Right lobe of liver (tissue), 4 donors: ENCODE results near the gene LACTBL1.
"Not testable (repeated sequence)": the region's sequence is repeated elsewhere in the genome, so short reads cannot be mapped to it uniquely, and the experiment has no call there.

Experiments
- POLR2A ChIP-seq: fragments of 450-650 bp; IDR thresholded peaks from one replicate; pipeline ENCODE4 v1.6.1; 2017; ENCODE audit warnings: antibody characterized with exemption, mild to moderate bottlenecking
- TF ChIP-seq, protein P1 (sequence below), 4 donors: fragments of 200-600 bp in 3 of 4; fragments of 450-650 bp in 1 of 4; IDR thresholded peaks; one replicate each; pipeline versions ENCODE4 v1.5.1 to v1.8.0; 2016 to 2022; ENCODE audit warnings: antibody characterized with exemption in 4 of 4, mild to moderate bottlenecking in 2 of 4
- donor health status: DM: no; HTN: no; CAD: no.
- donor health status: DM: no; HTN: no; CAD: no.
- donor health status: DM: no; HTN: yes; CAD: no.

DNA sequence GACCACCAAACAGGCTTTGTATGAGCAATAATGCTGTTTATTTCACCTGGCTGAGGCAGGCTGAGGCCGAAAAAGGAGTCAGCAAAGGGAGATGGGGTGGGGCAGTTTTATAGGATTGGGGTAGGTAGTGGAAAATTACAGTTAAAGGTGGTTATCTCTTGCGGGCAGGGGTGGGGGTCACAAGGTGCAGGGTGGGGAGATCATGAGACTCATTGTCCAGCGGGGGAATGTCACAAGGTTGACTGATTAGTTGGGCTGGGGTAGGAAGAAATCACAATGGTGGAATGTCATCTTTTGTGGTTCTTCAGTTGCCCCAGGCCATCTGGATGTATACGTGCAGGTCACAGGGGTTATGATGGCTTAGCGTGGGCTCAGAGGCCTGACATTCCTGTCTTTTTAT is 24.9 kb upstream of the LACTBL1 start:
- TF ChIP-seq, protein P1, sequence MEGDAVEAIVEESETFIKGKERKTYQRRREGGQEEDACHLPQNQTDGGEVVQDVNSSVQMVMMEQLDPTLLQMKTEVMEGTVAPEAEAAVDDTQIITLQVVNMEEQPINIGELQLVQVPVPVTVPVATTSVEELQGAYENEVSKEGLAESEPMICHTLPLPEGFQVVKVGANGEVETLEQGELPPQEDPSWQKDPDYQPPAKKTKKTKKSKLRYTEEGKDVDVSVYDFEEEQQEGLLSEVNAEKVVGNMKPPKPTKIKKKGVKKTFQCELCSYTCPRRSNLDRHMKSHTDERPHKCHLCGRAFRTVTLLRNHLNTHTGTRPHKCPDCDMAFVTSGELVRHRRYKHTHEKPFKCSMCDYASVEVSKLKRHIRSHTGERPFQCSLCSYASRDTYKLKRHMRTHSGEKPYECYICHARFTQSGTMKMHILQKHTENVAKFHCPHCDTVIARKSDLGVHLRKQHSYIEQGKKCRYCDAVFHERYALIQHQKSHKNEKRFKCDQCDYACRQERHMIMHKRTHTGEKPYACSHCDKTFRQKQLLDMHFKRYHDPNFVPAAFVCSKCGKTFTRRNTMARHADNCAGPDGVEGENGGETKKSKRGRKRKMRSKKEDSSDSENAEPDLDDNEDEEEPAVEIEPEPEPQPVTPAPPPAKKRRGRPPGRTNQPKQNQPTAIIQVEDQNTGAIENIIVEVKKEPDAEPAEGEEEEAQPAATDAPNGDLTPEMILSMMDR (IDR thresholded peaks at IDR 0.05), result not testable (repeated sequence)
- TF ChIP-seq POLR2A, result not testable (repeated sequence)
